HG03196 (cell line): ENCODE data around the gene RXFP1.

Source experiments
- ATAC-seq: cut with Tn5 transposase; IDR thresholded peaks from one replicate; pipeline ENCODE4 v1.9.1; 2021; ENCODE audit not compliant: unreplicated experiment

RXFP1 gene

DNA sequence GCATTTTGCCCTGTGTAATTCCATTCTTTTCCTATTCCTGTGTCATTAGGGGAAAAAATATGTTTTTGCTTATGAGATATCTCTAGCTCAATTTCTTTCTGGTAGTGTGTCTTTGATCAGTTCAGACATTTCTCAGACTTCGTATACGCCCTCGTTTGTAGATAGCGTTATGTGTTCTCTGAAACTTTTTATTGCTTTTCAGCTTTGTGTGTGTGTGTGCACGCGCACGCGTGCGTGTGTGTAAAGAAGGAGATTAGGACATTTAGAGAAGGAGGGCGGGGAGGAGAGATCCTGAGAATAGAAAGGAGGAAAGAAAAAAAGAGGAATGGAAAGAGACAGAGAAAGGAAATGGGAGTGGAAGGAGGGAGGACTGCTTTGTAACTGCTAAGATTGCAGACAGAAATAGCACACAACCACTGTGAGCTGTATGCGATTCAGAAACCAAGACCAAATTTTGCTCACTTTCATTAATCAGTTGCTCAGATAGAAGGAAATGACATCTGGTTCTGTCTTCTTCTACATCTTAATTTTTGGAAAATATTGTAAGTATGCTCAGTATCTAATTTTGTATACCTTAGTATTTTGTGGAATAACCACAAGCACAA is at the start of gene RXFP1:
TSS of gene RXFP1 (plus strand) at position 399 of the 605 bp plus-strand sequence. CDS start at position 494, 95 bp downstream.
- no peak for ATAC-seq

DNA sequence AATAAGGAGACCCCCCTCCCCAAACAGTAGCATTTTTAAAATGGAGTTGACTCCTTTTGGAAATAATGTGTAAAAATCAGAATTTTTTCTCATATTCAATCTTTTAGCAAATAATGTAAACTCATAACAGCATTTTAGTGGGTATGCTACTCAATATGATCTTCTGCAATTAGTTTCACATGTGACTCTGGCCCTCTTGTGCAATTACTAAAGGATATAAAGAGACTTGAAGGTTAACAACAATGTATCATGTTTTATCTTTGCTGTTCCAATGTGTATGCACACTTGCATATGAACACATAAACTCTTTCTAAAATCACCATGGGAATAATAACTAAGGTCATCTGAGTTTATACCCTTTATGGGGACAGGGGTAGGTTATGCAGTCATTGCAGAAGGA is 39.9 kb upstream of the RXFP1 start:
- ATAC-seq: no peak

- ATAC-seq: no peak
These were observed 37.4 kb upstream of the RXFP1 start for GRCh38 chr4:158484173-158484885.

DNA sequence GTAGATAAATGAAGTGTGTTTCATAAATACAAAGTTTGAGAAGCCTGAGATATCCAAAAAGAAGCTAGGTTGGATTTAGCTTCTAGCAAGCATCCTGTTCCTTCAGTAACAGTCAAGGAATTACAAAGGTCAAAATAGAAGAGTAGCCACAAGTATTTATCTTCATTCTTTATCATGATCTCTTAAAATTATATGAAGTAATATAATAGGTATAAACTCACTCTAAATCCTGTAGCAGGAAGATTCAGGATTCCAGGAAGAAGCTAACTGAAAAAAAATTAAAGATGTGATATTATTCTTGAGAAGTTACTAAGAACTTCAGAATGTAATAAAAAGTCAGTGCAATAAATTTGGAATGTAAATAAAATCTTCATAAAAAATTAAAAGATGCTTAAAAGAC is 31.1 kb upstream of the RXFP1 start:
- no peak for ATAC-seq

GRCh38 chr4:158492391-158492790 is 29.3 kb upstream of the RXFP1 start:
- ATAC-seq: no peak

- no peak for ATAC-seq
These were observed 25.5 kb upstream of the RXFP1 start for GRCh38 chr4:158496030-158496741.

- no peak for ATAC-seq
These were observed 21.6 kb upstream of the RXFP1 start for GRCh38 chr4:158500054-158500453.

- ATAC-seq: no peak
These were observed 8.4 kb upstream of the RXFP1 start for GRCh38 chr4:158513256-158513655.

DNA sequence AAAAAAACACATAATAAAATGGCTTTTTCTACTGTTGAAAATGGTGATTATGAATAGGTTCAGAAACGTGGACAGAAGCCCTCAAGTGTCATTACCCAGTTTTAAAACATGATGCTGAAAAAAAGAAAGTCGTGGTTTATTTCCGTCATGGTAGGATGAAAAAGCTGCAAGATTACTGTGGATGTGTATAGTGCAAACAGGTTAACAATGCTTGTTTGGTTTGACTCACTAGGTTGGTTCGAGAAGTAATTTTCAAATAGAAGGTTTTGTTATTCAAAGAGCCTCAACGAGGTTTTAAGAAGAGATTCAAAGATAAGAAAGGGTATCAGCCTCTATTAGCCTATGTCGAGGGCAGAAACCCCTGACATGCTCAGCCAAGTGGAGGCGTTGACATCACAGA is 2.5 kb upstream of the RXFP1 start:
- no peak for ATAC-seq

- no peak for ATAC-seq
These were observed 2.4 kb downstream of the RXFP1 start for GRCh38 chr4:158523990-158524535.

GRCh38 chr4:158527516-158527915 is 5.8 kb downstream of the RXFP1 start:
- ATAC-seq: no peak

- ATAC-seq: no peak
These were observed 7.8 kb downstream of the RXFP1 start for GRCh38 chr4:158529505-158529904.

- no peak for ATAC-seq
These were observed 8.7 kb downstream of the RXFP1 start for GRCh38 chr4:158530381-158530780.

GRCh38 chr4:158530898-158531297 is 9.2 kb downstream of the RXFP1 start:
- no peak for ATAC-seq

DNA sequence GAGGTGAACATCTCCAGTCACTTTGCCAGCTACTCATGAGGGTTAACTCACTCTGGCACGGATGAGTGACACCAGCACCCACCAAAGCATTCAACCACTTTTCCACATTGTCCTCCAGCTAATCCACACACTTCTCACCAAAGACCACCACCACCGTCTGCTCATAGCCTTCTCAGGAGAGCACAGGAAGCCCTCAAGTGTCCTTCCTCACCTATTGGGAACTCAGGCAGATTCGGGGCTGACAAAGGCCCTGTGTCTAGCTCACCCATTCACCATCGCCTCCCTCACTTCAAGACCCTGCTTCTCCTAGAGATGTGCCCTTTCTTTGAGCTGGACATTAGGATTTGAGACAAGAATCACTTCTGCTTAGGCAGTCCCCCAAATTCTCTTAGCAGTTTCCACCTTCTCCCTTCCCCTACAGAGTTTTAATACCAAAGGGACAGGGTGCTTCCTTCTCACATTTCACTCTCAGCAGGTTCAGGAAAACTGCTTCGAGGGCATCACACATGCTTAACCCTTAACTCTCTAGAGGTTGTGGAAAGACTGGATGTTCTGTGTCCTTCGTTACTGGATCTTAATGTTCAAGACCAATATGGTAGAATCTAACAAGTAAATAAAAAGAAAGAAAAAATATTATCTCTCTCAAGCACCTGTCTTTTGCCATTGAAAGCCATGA is 11.0 kb downstream of the RXFP1 start:
- no peak for ATAC-seq

DNA sequence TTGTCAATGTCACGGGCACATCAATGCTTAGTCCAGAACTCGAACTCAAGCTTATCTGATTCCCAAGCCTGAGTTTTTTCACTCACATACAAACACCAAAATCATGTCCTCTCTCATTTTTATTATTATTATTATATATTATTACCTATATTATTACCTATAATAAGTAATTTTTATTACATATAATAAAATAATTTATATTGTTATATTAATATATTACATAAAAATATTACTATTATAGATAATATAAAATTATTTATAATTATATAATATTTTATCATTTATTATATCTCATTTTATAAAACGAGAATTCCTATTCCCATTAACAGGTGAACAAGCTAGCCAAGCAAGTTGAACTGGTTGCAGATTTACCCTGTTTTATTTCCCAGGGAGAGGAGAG is 13.0 kb downstream of the RXFP1 start:
- ATAC-seq: no peak

DNA sequence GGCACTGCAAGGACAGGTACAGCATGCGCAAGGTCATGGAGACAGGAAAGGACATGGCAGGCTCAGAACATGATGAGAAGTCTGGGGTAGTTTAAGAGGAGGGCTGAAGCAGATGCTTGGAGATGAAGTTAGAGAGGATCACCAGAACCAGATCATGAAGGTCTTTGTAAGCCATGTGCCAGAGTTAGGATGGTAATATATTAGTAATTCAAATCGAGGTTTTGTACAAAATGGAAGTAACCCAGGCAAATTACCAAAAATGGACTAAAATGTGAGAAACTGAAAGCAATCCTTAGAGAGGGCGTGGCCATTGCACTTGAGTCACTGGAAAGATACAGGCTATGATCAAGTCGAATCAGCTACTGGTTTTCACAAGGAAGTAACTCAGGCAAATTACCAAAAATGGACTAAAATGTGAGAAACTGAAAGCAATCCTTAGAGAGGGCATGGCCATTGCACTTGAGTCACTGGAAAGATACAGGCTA is 13.5 kb downstream of the RXFP1 start:
- ATAC-seq: no peak

DNA sequence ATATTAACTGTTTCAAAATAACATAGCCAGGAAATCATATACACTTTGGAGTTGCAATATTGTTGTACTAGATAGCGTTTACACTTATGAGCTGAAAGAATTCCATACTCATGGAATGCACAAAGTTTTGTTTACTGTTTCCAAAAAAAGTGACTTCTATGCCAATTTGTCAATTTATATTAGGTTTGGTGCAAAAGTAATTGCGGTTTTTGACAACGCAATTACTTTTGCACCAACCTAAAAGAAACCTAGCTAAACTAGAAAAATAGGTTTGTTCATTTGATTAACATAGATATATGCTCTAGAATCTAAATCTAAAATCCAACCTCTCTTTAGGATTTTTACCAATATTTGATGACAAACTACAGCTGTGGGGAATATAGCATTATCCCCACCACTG is 15.2 kb downstream of the RXFP1 start:
- ATAC-seq: no peak

GRCh38 chr4:158538176-158538575 is 16.5 kb downstream of the RXFP1 start:
- no peak for ATAC-seq

GRCh38 chr4:158538911-158539310 is 17.2 kb downstream of the RXFP1 start:
- ATAC-seq: no peak
